PC-9 (cell line): Measurements from ENCODE around the gene HOXC10.

Experiments used
- EZH2 ChIP-seq: fragments of 200-600 bp; sonication (generic); IDR thresholded peaks from 2 replicates; pipeline ENCODE4 v1.8.0; 2017; ENCODE audit warnings: antibody characterized with exemption, low read depth
- TF ChIP-seq, protein P1 (sequence below): fragments of 200-600 bp; sonication (generic); conservative IDR thresholded peaks from 2 replicates; pipeline ENCODE4 v1.6.1; 2017; ENCODE audit warnings: mixed run types, antibody characterized with exemption, mild to moderate bottlenecking, moderate library complexity

- TF ChIP-seq, protein P1, sequence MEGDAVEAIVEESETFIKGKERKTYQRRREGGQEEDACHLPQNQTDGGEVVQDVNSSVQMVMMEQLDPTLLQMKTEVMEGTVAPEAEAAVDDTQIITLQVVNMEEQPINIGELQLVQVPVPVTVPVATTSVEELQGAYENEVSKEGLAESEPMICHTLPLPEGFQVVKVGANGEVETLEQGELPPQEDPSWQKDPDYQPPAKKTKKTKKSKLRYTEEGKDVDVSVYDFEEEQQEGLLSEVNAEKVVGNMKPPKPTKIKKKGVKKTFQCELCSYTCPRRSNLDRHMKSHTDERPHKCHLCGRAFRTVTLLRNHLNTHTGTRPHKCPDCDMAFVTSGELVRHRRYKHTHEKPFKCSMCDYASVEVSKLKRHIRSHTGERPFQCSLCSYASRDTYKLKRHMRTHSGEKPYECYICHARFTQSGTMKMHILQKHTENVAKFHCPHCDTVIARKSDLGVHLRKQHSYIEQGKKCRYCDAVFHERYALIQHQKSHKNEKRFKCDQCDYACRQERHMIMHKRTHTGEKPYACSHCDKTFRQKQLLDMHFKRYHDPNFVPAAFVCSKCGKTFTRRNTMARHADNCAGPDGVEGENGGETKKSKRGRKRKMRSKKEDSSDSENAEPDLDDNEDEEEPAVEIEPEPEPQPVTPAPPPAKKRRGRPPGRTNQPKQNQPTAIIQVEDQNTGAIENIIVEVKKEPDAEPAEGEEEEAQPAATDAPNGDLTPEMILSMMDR: peak; percentile 94
- TF ChIP-seq EZH2: no peak
These were observed 21.1 kb downstream of the HOXC10 start for GRCh38 chr12:54005853-54006558.
